Measurements from ENCODE around the gene ADGRG1.

- TF ChIP-seq, protein P1, sequence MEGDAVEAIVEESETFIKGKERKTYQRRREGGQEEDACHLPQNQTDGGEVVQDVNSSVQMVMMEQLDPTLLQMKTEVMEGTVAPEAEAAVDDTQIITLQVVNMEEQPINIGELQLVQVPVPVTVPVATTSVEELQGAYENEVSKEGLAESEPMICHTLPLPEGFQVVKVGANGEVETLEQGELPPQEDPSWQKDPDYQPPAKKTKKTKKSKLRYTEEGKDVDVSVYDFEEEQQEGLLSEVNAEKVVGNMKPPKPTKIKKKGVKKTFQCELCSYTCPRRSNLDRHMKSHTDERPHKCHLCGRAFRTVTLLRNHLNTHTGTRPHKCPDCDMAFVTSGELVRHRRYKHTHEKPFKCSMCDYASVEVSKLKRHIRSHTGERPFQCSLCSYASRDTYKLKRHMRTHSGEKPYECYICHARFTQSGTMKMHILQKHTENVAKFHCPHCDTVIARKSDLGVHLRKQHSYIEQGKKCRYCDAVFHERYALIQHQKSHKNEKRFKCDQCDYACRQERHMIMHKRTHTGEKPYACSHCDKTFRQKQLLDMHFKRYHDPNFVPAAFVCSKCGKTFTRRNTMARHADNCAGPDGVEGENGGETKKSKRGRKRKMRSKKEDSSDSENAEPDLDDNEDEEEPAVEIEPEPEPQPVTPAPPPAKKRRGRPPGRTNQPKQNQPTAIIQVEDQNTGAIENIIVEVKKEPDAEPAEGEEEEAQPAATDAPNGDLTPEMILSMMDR (conservative IDR thresholded peaks at IDR 0.05; ENCODE audit: low read length), result no peak
- TF ChIP-seq EZH2phosphoT487 (IDR thresholded peaks at IDR 0.05; ENCODE audit: borderline replicate concordance, low read depth, low read length), result no peak
Observed at GRCh38 chr16:57593021-57593420, 35.4 kb upstream of the ADGRG1 start.

All from OCI-LY7 (cell line).